NCI-H748 (cell line): ENCODE measurements around the gene WRAP73.

Experiments
- DNase-seq: peaks from one replicate; lab custom pipeline; 2025; ENCODE audit not compliant: unreplicated experiment; lab: John Stamatoyannopoulos, UW

Gene WRAP73

DNA sequence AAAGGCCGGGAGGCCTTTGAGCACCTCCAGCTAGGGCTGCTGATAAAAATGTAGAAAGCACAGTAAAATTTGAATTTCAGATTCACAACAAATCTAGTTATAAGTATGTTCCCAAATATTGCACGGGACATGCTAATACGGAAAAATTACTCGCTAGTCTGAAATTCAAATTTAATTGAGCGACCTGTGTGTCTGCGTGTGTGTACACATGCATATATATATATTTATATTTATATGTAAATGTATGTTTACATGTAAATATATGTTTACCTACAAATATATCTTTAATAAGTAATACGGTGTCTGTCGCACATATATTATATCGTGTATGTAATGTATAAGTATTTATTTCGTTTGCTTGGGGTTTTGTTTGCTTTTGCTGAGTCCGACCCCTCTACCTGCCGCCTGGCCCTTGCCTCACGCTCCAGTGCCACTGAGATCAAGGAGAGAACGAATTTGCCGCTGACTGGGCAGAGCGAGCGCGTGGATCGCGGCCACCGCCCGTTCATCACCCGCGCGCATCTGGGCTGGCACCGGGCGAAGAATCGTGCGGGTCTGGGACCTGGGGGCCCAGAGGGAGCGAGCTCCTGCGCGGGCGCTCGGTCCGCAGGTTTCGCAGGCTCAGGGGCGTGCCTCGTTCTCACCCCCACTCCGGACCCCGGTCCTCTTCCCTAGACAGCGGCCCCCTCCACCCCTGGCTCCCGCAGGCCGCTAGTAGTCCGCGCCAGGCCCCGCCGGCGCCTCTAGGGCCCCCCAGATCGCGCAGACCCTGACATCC is 534 bp upstream of the WRAP73 start:
- DNase-seq = no peak

DNA sequence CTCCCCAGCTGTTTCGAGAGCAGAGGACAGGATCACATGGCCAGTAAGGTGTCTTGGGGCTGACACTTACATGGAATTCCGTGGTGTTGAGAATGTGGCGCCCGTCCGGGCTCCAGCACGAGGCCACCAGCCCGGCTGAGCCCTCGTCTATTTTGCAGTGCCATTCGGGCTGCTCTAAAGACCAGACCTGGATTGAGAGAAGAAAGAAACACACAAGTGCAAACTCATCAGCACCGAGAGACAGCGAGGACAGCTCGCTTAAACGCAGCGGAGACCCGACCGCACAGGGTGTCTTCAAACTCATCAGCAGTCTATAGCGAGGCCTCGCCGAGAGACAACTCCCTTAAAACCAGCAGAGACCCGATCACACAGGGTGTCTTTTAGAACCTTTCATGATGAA is 3.3 kb downstream of the WRAP73 start:
- no peak for DNase-seq

DNA sequence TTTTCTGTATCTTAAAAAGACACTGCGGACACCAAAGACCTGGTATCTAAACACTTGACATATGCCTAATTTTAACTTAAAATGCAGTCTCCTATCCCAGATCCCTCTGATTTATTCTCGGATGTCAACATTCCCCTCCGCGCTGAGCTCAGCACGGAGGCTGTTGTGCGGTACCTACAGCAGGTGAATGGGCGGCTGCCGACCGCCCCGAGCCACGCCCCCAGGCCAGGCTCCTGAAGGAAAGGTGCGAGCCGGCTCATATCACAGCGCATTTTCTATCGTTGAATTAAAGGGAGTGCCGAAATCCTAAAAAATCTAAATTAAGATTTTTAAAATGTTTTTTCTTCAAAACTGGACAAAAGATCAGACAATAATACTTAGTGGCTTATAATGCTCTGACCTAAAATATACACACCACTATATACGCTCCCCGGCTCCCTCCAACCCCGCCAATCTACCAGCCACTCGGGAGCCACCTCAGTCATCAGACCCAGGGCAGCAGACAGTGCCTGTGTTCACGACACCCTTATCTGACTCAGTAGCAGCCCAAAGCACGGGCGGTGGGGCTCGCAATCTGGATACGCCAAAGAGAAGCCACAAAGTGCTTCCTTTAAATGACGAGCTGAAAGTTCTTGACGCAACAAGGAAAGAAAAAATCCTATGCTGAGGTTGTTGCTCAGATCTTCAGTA is 4.1 kb downstream of the WRAP73 start:
- DNase-seq = no peak

DNA sequence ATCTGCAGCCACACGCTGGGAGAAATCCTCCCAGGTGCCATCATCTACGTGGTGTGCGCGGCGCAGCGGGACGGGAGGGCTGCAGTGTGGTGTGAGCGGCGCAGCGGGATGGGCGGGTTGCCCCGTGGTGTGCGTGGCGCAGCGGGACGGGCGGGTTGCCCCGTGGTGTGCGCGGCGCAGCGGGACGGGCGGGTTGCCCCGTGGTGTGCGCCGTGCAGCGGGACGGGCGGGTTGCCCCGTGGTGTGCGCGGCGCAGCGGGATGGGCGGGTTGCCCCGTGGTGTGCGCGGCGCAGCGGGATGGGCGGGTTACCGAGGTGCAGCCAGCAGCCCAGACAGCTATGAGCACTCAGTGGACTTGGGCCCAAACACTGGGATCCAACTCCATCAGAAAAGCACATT is 4.7 kb downstream of the WRAP73 start:
- no peak for DNase-seq

DNA sequence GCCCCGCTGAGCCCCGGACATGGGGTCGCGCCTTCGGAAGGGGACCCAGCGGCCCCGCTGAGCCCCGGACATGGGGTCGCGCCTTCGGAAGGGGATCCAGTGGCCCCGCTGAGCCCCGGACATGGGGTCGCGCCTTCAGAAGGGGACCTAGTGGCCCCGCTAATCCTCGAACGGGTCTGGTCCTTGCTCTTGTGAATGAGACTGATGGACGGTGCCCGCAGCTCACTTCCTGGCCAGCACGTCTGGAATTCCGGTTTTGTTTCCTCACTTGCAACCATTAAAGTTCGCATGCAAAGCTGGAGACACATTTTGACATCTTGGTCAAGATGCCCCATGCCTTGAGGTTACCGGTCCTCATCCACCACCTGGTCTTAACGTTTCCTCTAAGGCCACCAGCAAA is 5.6 kb downstream of the WRAP73 start:
- no peak for DNase-seq

DNA sequence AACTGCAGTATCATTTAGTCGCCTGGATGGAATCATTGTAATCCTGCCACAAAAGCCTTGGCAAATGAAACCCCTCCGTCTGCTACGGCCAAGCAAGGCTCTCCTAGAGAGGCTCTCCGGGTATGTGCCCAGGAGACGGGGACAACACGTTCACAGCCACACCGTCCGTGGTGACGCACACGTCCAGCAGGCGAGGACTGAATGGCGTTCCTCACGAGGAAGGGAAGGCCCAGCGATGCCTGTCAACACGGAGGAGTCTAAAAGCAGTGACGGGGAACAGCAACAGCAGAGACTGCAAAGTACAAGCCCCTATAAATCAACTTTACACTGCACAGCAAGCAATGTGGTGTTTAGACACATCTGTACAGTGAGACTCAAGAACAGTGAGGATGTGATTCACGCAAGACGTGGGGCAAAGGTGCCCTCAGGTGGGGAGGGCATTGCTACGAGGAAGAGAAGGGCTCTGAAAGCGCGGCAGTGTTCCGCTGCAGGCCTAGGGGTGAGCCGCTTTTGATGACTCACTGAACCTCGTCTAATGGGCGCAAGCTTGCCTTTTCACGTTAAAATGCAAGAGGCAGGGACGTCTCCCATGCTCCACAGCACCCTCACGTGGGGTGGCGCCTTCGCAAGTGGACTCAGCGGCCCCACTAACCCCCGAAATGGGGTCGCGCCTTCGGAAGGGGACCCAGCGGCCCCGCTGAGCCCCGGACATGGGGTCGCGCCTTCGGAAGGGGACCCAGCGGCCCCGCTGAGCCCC is 6.8 kb downstream of the WRAP73 start:
- no peak for DNase-seq

DNA sequence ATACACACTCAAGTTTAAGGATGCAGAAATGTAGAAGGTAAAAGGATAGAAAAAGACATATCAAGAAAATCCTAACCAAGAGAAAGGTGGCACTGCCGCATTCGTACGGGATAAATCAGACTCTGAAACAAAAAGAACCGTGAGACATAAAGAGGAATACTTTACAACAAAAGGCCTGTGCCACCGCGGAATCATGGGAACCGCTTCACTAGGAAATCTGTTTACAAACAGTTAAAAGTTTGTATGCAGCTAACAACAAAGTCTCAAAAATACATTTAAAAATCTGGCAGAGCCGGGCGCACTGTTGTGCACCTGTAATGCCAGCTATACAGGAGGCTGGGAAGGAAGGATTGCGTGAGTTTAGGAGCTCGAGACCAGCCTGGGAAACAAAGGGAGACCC is 8.1 kb downstream of the WRAP73 start:
- DNase-seq = no peak

DNA sequence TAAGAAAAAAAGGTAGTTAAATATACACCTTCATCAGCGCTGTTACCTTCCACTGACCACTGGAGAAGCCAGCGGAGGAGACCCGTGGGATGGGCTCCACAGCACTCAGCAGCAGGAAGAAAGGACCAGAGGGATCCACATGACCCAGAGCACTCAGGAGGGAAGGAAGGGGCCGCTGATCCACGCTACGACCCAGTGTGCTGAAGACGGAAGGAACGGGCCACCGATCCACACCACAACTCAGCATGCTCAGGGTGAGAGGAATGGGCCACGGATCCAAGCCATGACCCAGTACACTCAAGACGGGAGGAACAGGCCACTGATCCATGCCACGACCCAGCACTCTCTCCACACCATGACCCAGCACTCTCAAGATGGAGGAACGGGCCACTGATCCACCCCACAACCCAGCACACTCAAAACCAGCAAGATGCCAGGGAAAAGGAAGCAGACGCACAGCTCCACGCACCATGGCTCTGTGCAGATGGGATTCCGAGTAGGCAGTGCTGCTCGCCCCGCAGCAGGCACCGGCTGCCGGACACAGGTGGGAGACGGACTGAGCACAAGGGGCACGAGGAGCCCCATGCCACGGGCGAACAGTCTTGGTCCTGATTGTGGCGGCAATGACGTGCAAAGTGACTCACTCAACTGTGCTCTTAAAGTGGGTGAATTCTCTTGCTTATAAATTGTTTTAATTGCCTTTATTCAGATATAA is 8.7 kb downstream of the WRAP73 start:
- DNase-seq = no peak

DNA sequence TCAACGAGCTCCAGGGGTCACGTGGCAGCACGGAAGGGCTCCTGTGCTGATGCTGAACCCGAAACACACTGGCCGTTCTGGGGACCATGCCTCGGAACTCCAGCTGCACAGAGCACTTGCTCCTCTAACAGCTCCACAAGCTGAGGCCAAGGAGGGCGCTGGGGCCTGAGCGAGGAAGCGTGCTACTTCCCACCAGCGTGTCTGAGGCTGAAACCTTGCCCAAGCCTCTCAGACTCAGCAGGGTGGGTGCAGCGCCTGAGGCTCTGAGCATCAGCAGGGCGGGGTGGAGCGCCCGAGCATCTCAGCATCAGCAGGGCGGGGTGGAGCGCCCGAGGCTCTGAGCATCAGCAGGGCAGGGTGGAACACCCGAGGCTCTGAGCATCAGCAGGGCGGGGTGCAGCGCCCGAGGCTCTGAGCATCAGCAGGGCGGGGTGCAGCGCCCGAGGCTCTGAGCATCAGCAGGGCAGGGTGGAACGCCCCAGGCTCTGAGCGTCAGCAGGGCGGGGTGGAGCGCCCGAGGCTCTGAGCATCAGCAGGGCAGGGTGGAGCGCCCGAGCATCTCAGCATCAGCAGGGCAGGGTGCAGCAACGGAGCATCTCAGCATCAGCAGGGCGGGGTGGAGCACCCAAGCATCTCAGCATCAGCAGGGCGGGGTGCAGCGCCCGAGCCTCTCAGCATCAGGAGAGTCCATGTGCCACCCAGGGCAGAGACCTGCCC is 9.6 kb downstream of the WRAP73 start:
- DNase-seq = no peak

DNA sequence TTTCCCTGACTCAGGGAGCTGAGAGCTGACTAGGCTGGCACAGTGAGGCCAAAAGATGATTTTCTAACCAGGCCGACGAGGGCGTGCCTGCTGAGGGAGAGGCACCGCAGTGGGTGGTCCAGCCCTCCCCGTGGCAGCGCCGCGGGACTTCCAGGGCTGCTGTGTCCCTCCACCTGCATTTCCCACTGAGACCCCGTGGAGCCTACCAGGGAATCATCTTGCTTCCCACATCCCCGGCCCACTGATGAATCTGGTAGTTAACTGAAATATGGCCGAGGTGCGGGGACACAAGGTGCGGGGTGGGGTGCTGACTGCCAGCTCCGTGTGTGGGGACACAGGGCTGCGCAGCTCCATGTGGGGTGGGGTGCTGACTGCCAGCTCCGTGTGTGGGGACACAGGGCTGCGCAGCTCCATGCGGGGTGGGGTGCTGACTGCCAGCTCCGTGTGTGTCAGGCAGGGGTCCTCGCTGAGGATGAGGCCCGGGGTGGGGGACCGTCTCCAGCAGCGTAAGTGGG is 10.4 kb downstream of the WRAP73 start:
- DNase-seq = no peak

DNA sequence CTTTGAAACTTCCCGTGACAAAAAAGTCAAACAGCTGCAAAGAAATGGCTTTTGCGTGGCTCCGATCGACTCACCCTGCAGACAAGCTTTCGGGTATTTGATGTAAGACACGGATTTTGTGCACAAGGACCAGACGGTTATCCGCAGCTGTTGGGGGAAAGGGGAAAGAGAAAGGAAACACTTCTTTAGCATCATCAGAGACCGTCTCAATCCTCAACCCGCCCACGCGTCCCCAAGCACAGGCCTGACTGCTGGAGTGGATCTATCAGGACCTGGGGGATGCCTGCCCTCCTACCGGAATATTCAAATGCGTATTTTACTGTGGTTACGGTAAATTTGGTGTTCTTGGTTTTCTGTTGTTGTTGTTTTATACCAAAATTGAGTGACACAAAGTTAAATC is 11.2 kb downstream of the WRAP73 start:
- DNase-seq = no peak

DNA sequence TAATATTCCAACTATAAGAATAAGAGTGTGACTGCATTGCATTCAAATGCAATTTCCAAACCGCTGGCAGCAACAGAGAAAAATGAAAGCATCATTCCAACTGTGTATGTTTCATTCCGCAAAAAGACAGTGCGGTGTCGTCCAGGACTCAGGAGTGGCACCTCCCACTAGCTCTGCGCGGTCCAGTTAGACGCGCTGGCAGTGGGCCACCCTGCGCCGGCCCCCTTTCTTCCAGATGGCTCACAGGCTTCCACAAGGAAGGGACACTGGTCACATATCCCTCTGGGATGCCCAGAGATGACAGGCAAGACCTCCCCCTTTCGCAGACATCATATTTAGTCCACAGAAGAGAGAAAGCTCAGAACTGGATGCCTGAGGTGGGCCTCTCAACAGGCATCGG is 11.9 kb downstream of the WRAP73 start:
- no peak for DNase-seq

DNA sequence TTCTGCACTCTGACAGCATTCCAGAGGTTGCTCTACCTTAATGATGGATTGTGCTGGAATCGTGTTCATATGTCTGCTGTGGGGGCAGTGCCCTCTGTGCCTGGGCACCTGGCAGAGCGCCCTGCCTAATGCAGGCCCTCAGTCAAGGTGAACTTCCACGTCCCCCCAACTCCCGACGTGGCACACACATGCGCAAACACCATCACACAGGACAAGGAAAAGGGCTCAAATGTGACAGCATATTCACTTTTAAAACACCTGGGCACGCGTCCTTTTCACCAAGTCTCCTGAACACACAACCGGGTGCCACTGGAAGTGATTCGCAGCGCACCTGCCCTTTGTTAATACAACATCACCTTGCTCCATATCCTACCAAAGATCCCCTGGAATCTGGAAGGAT is 13.4 kb downstream of the WRAP73 start:
- DNase-seq = no peak

DNA sequence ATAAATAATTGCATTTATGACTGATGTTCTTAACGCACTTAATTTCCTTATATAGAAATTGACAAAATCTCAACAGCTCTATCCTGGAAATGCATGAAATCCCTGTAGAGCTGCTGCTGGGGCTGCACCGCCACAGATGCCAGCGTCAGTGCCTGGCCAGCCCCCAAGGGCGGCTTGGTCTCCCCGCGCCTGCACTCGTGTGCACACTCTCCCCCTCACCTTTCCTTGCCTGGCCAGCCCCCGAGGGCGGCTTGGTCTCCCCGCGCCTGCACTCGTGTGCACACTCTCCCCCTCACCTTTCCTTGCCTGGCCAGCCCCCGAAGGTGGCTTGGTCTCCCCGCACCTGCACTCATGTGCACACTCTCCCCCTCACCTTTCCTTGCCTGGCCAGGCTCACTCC is 13.8 kb downstream of the WRAP73 start:
- DNase-seq = no peak

DNA sequence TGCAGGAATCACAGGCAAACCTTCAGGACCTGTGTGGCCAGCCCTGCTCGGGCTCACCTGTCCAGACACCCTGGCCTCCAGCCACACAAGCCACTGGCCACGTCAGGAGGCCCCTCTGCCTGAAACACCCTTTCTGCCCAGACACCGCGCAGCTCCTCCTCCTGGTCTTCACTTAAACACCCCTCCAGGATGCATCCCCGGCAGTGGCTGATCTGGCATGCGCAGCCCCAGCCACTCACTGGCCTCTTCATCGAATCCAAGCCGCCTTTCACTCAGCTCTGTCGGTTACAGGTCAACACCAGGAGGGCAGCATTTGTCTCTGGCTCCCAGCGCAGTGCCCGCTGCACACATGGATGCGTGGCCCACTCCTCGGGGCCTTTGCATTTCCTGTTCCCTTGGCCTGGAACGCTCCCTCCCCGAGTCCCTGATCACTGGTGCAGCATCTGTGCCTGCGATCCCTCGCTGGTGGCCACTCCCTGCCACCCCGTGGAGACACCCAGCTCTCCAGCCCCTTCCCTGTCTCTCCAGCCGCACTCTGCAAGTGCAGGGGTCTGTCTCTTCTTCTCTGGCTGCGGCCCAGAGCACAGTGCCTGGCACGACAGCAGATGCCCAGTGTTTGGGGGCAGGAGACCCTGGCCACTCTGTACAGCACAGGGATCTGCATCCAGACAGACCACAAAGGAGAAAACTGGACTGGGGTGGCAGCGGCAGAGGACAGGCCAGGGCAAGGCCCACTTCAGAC is 15.7 kb downstream of the WRAP73 start:
- DNase-seq = no peak

DNA sequence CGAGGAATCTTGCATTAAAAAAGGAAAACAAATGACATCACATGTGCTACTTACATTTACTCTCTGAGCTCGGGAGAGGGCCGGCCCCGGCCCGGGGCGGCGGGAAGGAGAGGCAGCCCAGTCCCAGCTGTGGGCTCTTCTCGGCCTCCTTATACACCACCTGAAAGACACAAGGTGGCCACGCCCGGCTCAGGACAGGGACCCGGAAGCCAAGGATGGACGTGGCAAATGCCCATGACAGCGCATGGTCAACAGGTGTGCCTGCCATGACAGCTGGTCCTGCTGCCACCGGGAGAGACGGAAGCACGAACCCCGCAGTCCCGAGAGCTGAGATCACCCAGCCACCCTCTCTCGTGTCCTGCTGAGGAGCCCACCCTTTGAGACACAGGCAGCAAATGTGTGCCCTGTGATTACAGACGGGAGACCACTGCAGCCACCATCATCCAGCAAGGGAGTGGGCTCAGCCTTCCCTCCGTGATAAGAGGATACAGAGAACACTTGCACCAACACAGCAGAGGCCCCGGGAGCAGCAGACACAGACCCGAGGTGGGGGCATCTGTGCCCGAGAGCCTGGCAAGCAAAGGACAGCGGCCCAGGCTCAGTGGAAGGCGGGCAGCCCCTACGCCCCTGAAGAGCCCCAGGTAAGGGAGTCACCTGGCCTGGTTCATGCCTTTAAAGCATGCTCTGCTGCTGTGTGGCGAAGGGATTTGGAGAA is 16.4 kb downstream of the WRAP73 start:
- DNase-seq = no peak

DNA sequence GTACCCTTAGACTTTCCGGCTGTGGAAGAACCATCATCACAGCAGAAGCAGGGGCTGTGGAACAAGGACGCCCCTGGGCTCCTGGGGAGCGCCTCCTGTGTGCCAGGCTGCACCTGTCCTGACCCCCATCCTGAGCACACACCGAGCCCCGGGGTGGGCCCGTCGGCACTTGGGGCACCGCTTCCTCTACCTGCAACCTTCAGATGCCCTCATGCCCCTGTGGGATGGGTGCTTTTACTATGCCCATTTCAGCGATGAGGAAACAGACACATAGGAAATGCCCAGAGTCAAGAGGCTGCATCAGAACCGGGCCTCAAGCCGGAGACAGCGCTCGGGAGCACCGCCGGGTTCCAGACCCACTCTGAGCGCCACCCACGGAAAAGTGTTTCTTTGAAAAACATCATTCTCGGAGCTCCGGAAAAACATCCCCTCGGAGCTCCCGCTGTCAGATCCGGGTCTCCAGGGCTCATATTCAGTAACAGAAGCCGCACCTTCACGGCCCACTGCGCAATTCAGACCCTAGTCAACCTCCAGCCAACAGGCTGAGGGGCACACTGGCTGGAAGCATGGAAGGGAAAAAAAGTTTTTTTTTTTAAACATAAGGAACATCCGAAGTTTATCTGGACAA is 17.1 kb downstream of the WRAP73 start:
- DNase-seq = no peak

DNA sequence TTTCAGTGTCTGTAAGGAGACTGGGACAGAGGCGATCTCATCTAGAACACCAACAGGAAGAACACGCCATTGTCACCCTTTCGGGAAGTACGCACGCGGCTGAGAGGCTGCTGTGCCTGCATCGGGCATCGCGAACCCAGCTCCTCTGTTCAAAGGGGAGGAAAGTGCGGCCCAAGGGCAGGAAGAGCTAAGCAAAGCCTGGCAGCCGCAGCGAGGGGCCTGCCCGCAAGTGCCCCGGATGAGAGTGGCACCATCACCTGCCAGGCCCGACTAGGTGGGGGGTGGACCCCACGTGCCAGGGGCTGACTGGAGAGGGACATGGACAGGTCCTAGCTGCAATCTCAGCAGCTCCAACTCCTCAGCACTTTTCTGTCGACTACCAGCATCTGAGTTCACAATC is 17.6 kb downstream of the WRAP73 start:
- DNase-seq = no peak
